ENCODE results near the gene SLCO6A1.
"Not testable (repeated sequence)": the region's sequence is repeated elsewhere in the genome, so short reads cannot be mapped to it uniquely, and the experiment has no call there.

The SLCO6A1 gene

GRCh38 chr5:102498271-102499034, at the start of gene SLCO6A1:
Gene SLCO6A1, minus strand, starts transcription at chr5:102499001. Its CDS starts 157 bp downstream, at chr5:102498844.
- no peak for DNase-seq

GRCh38 chr5:102547141-102548035, 48.6 kb upstream of the SLCO6A1 start:
- no peak for DNase-seq

GRCh38 chr5:102545175-102545574, 46.4 kb upstream of the SLCO6A1 start:
- DNase-seq: no peak

- DNase-seq: no peak
These were observed 43.3 kb upstream of the SLCO6A1 start for GRCh38 chr5:102542057-102542456.

GRCh38 chr5:102539996-102540728, 41.4 kb upstream of the SLCO6A1 start:
- DNase-seq: no peak

GRCh38 chr5:102539562-102539961, 40.8 kb upstream of the SLCO6A1 start:
- no peak for DNase-seq

GRCh38 chr5:102537011-102537410, 38.2 kb upstream of the SLCO6A1 start:
- no peak for DNase-seq

GRCh38 chr5:102536323-102536928, 37.6 kb upstream of the SLCO6A1 start:
- no peak for DNase-seq

- no peak for DNase-seq
These were observed 33.3 kb upstream of the SLCO6A1 start for GRCh38 chr5:102532123-102532522.

- no peak for DNase-seq
These were observed 32.7 kb upstream of the SLCO6A1 start for GRCh38 chr5:102531506-102531905.

GRCh38 chr5:102529447-102529846, 30.6 kb upstream of the SLCO6A1 start:
- no peak for DNase-seq

GRCh38 chr5:102529031-102529430, 30.2 kb upstream of the SLCO6A1 start:
- DNase-seq: no peak

- DNase-seq: no peak
These were observed 29.8 kb upstream of the SLCO6A1 start for GRCh38 chr5:102528600-102528999.

- DNase-seq: no peak
These were observed 28.7 kb upstream of the SLCO6A1 start for GRCh38 chr5:102527547-102527946.

- DNase-seq: no peak
These were observed 24.9 kb upstream of the SLCO6A1 start for GRCh38 chr5:102523541-102524175.

- no peak for DNase-seq
These were observed 12.9 kb upstream of the SLCO6A1 start for GRCh38 chr5:102511666-102512065.

GRCh38 chr5:102491261-102491914, 7.4 kb downstream of the SLCO6A1 start:
- not testable (repeated sequence) for DNase-seq

- no peak for DNase-seq
These were observed 15.1 kb downstream of the SLCO6A1 start for GRCh38 chr5:102483736-102484135.

- DNase-seq: no peak
These were observed 17.6 kb downstream of the SLCO6A1 start for GRCh38 chr5:102481054-102481715.

GRCh38 chr5:102453716-102454115, 45.1 kb downstream of the SLCO6A1 start:
- no peak for DNase-seq

- DNase-seq: no peak
These were observed 47.7 kb downstream of the SLCO6A1 start for GRCh38 chr5:102451082-102451481.

Data from activated effector memory CD4-positive, alpha-beta T cell treated with Interleukin-2 at 50 U/mL for 16 hours (primary cell).